Stimulated activated CD4-positive, alpha-beta T cell treated with anti-CD3 and anti-CD28 coated beads, Interleukin-12 subunit alpha, Interleukin-12 subunit beta, amount 100 ng/mL, for 48 hours (primary cell): ENCODE measurements around the gene NKAIN1.
"Not testable (repeated sequence)": the region's sequence is repeated elsewhere in the genome, so short reads cannot be mapped to it uniquely, and the experiment has no call there.

Experiments
- DNase-seq, 3 donors: peaks; one replicate each; pipeline ENCODE4 v3.0.0-alpha.2; 2020; ENCODE audit warnings: low read depth in 2 of 3, low spot score in 1 of 3

The NKAIN1 gene

DNA sequence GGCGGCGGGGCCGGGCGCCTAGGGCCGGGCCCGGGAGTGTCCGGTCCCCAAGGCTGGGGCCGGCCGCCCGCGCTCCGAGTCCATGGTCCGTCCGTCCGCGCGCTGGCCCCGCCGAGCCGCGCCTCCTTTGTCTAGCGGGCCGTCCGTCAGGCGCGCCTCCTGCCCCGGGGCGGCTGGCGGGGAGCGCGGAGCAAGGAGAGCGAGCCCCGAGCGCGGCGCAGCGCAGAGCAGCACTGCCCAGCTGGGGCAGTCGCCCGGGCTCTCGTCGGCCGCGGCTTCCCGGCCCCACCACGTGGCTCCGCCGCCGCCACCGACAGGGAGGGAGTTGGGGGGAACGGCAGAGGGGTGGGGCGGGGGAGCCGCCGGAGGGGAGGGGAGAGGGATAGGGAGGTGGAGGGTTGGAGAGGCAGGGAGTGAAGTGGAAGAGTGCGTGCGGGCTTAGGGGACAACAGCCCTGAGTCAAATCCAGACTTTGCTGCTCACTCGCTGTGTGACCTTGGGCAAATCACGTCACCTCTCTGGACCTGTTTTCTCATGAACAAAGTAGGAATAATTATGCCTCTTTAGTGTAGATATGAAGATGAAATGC, at the start of gene NKAIN1:
NKAIN1 (minus strand) TSS at position 235 of the 589 bp plus-strand sequence. CDS start 340 bp downstream, outside the sequence.
- DNase-seq, result no peak

DNA sequence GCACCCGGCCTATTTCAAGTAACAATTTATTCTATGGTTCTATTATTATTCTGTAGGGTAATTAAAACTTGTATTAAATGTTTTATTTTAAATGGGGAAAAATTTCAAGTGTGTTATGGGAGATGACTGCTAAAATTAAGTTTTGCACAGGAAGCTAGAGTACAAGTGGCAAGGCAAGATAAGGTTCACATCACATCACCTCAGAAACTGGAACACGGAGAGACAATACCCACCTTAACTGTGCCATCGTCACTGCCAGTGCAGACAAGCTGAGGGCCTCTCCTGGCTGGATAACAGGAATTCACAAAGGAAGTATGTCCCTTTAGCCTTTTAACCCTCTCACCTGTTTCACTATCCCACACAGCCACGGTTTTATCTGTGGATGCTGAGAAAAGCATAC, 49.3 kb upstream of the NKAIN1 start:
- no peak for DNase-seq

DNA sequence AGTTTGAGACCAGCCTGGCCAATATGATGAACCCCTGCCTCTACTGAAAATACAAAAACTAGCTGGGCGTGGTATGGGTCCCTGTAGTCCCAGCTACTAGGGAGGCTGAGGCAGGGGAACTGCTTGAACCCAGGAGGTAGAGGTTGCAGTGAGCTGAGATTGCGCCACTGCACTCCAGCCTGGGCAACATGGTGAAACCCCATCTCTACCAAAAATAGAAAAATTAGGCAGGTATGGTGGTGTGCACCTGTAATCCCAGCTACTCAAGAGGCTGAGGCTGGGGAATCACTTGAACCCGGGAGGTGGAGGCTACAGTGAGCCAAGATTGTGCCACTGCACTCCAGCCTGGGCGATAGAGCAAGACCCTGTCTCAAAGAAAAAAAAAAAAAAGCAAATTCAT, 48.1 kb upstream of the NKAIN1 start:
- DNase-seq, result not testable (repeated sequence)

DNA sequence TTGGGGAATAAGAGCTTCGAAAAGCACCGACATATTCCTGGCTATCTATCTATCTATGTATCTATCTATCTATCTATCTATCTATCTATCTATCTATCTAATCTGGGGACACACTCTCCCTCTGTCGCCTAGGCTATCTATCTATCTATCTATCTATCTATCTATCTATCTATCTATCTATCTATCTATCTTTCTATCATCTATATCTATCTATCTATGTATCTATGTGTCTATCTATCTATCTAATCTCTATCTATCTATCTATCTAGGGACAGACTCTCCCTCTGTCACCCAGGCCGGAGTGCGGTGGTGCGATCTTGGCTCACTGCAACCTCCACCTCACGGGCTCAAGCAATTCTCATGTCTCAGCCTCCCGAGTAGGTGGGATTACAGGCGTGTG, 42.7 kb upstream of the NKAIN1 start:
- not testable (repeated sequence) for DNase-seq

DNA sequence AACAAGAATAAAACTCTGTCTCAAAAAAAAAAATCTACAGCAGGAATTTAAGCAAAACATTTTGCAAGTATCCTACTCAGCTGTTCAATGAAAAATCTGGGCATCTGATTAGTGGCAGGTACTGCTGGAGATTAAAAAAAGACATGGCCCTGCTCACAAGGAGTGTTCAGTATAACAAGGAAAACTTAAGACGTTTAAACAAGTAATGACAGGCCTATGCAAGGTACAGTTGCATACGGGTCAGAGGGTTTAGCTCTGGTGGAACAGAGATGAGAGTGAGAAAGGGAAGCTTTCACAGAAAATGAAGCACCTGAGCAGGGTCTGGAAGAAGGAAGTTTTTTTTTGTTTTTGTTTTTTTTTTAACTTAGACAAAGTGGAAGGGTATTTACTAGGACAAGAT, 33.9 kb upstream of the NKAIN1 start:
- DNase-seq, result no peak

DNA sequence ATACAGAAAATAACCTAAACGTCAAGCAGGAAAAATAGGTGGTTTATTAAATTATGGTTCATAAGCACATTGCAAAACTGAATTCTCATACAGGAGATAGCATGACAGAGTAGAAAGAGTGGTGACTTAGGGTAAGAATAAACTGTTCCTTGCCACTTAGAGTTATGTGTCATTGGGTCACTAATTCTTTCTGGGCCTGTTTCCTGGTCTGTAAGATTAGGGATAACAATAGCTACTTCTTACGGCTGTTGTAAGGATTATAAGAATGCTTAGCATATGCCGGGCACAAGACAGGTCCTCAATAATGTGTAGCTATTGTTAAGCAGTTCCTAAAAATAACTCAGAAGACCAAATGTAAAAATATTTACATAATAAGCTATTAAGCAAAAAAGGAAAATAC, 32.7 kb upstream of the NKAIN1 start:
- no peak for DNase-seq

DNA sequence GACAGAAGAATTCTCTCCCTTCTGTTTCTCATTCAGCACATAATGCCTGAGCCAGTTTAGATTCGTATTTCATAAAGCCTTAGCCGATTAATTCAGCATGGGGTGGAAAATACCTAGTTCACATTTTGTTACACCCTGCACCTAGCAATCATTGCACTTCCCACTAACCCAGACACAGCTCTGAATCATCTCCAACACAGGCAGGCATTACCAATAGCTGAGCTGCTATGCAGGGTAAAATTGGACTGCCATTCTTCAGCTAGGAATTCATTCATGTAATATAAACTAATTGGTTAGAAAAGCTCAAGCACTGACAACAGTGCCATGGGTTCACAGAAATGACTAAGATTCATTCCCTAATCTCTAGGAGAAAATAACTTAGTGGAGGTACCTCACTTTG, 26.9 kb upstream of the NKAIN1 start:
- no peak for DNase-seq

DNA sequence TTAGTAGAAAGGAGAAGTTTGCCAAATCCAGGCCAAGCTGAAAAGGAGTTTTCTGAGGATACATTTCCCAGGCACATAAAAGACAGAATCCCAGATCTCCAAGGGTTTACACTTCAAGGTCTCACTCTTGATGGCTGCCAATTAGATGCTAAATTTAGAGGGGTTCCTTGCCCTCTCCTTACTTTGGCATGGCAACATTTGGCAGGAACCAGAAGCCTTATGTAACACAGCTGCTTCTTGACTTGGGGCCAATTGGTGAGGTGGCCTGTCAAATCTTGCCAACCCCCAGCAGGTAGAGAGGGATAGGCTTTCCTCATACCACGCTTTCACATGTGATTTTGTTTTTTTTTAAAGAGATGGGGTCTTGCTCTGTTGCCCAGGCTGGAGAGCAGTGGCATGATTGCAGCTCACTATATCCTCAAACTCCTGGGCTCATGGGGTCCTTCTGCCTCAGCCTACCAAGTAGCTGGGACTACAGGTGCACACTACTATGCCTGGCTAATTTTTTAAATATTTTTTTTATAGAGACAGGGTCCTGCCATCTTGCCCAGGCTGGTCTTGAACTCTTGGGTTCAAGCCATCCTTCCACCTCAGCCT, 25.2 kb upstream of the NKAIN1 start:
- no peak for DNase-seq

DNA sequence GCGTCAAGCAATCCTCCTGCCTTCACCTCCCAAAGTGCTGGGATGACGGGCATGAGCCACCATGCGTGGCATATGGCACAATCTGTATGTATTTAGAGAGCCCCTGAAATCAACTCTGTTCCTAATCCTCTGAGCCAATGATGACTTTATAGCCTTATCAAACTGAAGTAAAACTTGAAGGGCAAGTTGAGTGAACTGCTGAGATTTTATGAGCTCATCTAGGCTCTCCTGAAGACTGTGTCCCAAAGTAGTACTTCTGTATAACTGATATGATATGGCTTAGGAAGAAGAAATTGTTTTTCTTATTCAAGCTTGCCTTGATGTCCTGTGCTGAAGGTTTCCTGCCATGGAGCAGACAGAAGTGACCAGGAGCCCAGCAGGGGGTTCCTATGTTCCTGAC, 23.7 kb upstream of the NKAIN1 start:
- DNase-seq, result no peak

DNA sequence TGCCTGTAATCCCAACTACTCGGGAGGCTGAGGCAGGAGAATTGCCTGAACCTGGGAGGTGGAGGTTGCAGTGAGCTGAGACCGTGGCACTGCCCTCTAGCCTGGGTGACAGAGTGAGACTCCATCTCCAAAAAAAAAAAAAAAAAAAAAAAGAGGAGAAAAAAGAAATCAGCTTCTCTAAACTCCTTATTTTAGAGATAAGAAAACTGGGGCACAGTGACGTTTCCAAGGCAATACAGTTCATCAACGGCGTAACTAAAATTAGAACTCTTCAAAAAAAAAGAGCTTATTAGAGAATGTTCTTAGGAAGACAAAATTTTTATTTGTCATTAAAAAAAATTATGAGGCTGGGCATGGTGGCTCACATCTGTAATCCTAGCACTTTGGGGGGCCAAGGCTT, 22.7 kb upstream of the NKAIN1 start:
- DNase-seq, result not testable (repeated sequence)

DNA sequence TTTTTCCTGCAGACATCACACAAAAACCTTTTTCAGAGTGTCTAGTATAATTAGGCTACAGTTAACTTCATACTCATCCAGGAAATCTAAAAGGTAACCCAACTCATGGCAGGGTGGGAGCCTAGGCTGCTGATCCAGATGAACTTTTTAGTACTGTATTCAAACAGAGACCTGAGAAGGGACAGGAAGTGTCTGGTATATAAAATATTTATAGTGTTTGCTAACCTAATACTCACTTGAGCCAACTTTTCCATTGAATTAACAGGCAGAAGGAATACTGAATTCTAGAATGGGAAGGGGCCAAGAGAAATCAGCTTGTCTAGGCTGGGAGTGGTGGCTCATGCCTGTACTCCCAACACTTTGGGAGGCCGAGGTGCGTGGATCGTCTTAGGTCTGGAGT, 22.2 kb upstream of the NKAIN1 start:
- DNase-seq, result no peak

DNA sequence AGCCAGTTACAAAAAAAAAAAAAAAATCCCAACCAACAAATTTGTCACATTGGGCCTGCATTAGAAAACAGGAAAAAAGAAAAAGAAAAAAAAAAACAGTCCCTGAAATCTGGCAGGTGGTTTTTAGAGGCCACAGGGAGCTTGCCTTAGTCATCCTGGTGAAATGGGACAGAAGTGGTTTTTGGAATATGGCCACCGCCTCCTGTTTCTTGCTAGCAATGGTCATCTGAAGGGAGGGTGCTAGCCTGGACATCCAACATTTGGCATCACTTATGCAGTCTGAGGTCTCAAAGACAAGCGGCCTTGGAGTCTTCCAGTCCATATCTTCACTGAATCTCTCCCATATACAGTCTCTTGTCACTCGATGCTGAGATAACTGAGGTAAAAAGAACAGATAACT, 20.1 kb upstream of the NKAIN1 start:
- no peak for DNase-seq

DNA sequence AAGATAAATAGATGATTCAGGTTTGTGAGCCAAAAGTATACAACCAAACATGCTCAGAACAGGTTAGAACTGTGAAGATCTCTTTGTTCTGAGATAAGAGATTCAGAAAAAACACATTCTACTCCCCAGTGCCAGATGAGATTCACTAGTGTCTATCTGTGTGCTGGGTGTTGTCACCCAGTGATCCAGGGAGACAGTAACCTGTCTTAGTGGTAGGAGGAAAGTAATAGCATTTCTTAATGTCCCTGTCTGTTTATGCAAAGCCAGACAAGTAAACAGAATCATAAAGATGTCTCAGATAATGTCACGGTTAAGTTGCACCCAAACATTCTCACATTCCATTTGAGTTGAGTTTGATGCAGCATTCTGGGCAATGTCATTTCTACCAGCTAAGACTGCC, 18.9 kb upstream of the NKAIN1 start:
- DNase-seq, result no peak

DNA sequence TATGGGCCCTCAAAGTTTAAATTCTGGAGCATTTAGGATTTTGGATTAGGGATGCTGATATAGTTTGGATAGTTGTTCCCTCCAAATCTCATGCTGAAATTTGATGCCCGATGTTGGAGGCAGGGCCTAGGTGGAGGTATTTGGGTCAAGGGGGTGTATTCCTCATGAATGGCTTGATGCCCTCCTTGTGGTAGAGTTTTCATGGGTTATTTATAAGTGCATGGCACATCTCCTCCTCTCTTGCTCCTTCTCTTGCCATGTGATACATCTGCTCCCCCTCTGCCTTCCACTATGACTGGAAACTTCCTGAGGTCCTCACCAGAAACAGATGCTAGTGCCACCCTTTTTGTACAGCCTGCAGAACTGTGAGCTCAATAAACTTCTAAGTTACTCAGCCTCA, 17.5 kb upstream of the NKAIN1 start:
- no peak for DNase-seq

DNA sequence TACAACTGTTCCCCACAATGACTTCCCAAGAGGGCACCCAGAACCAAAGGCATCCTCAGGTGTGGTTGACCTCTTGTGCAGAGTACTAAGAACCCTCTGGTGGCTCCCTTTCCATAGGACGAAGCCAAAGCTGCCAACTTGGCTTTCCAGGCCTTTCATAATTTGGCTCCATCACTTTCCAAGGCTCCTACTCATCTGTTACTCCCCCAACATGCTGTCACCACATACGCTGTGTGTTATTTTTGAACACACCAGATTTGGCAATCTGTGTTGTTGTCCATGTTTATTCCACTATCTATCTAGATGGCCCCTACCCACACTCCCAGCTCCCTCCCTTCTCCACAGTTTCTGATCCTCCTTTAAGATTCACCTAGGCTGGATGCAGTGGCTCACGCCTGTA, 10.2 kb upstream of the NKAIN1 start:
- no peak for DNase-seq

DNA sequence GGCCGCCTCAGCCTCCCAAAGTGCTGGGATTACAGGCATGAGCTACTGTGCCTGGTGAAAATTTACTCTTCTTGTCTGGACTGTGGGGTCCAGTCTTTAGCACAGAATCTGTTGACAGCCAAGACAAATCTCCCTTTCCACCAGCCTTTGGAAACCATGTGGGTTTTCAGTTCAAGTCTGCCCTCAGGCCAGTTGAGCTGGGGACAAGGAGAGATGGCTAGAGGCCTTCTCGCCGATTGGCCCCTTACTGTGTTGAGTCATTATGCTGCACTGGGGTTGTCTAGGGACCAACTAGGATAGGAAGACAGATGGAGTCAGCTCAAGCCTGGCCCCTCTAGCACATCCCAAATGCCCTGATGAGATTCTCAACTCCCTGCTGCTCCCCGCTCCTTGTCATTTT, 8.6 kb upstream of the NKAIN1 start:
- no peak for DNase-seq

DNA sequence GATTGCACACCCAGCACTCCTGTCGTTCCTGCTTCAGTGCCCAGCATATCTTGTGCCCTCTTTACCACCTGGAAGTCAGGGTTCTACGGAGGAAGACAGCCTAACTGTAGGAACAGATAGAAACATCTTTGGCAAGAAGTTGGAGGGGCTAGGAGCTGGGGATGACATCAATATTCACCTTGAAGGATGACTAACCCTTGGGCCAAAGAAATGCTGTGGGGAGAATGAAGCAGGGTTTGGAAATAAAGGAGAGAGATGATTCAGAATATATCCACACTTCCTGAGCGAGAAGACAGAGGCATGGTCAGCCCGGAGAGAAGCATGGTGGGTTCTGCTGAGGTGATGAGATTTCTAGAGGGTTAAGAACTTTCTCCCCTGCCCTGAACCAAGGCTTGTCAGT, 4.6 kb upstream of the NKAIN1 start:
- DNase-seq, result no peak

DNA sequence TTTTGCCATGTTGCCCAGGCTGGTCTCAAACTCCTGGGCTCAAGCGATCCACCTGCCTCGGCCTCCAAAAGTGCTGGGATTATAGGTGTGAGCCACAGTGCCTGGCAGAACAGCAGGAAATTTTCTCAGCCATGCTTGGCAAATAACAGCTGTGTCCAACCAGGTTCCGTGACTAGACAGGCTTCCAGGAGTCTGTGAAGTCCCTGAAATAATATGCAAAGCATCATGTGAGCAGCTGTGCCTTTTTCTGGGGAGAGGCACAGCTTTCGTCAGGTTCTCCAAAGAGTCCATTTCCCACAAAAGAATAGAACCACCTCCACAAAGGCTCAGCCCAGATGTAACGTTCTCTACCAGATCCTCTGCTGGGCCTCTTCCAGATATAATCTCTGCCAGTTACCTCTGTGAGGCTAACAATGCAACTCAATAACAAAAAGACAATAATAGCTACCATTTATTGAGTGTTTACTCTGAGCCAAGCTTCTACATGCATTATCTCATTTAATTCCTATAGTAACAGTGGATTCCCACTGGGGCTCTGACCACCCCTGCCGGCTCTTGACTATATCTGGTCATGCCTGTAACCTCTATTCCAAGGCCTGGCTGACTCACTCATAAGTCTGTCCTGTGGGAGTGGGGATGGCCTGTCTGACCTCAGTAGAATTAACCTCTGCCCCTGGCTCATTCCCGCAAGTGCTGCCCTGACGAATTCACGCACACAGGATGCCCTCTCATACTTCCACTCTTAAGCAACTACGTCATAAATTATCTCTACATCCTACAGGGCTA, 4.0 kb upstream of the NKAIN1 start:
- no peak for DNase-seq

DNA sequence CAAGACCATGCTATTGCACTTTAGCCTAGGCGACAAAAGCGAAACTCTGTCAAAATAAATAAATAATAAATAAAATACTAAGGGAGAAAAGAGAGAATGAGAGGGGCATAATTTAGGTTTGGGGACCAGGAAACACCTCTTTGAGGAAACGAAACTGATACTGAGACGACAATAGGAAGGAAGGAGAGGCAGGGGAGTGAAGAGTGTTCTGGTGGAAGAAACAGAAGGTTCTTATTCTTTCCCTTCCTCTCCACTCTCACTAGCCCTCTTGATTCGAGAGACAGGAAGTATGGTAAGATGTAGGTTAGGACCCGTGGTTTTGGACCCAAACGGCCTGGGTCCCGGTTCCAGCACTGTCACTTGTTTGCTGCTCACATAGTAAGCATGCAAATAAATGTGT, 1.6 kb upstream of the NKAIN1 start:
- no peak for DNase-seq

DNA sequence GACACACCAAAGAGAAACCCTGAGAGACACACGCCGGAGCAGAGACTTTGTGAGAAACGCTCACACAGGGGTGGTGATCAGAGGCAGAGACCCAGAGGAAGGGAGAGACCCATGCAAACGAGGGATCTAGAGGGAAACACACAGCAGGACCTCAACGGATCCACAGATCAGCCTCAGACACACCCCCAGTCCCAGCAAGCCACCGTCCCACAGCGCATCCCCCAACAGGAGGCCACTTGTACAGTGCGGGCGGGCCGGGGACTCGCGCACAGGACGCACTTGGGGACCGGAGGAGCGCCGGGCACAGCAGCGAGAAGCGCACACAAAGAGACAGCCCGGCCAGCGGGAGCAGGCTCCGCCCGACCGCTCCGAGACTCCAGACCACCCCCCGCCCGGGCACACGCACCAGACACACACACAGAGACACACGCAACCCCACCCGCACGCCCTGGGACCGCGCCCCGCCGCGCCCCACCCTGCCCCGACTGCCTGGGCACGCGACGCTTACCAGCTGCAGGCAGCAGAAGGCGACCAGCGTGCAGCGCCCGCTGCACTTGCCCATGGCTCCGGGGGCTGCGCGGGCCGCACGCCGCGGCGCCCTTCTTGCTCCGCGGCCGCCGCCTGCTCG, 587 bp downstream of the NKAIN1 start:
- no peak for DNase-seq

DNA sequence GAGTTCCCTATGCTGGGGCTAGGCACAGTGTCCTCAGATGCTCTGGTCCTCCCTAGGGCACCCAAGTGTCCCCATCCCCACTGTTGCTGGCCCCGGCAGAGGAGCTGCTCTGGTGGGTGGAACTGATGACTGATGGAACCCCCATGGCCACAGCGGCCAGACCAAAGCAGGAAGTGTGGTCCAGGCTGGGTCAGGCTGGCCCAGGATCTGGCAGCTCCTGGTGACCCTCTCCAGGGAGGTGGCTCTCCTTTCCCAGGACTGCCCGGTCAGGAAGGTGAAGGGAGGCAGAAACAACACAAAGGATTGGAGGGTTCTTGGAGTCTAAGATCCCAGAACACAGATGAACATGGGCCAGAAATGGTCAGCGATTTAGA, 1.1 kb downstream of the NKAIN1 start:
- no peak for DNase-seq

DNA sequence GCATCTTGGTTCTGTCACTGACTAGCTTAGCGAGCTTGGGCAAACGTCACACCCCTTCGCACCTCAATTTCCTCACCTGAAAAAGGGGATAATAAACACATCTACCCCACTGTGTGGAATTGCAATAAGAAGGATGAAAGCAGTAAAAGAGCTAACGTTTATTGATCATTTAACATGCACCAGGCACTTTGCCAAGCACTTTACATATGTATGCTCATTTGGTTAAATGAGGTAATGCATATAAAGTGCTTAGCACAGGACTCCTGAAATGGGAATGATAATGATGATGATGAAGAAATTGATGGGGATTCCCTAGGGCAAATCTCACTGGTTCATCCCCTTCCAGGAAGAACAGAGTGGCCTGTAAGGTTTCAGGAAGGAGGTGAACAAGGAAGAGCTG, 4.8 kb downstream of the NKAIN1 start:
- no peak for DNase-seq
